Immature natural killer cell (primary cell): ENCODE data around the gene SYNJ1. TPM values are rescaled to one million over a fixed set of nuclear protein-coding genes. Genes with fewer than 3 reads are reported as not detected.
A peak's percentile ranks its signal among the peaks of the same experiment; 100 is the strongest.

Experiments used
- DNase-seq, 3 donors: peaks; one replicate each; pipeline ENCODE4 v3.0.0; 2022; ENCODE audit warnings: mixed read lengths in 1 of 3
- H3K27ac Mint-ChIP-seq, 6 donors: one replicate each; pipeline ENCODE4 v1.8.0; 2020; ENCODE audit warnings: mixed read lengths in 6 of 6, mild to moderate bottlenecking in 5 of 6, inconsistent platforms in 4 of 6, moderate library complexity in 3 of 6
- H3K27me3 Mint-ChIP-seq, 3 donors: one replicate each; pipeline ENCODE4 v1.8.0; 2020 to 2021; ENCODE audit warnings: low read depth in 3 of 3, mild to moderate bottlenecking in 3 of 3, mixed read lengths in 3 of 3, moderate library complexity in 3 of 3, inconsistent platforms in 1 of 3
- H3K36me3 Mint-ChIP-seq, 3 donors: one replicate each; pipeline ENCODE4 v1.8.0; 2020; ENCODE audit warnings: mixed read lengths in 3 of 3, inconsistent platforms in 2 of 3, mild to moderate bottlenecking in 2 of 3
- H3K4me1 Mint-ChIP-seq, 2 donors: one replicate each; pipeline ENCODE4 v1.8.0; 2020; ENCODE audit warnings: inconsistent platforms in 2 of 2, mild to moderate bottlenecking in 2 of 2, mixed read lengths in 2 of 2, moderate library complexity in 1 of 2
- H3K4me3 Mint-ChIP-seq, 5 donors: one replicate each; pipeline ENCODE4 v1.8.0; 2020; ENCODE audit warnings: mild to moderate bottlenecking in 5 of 5, mixed read lengths in 5 of 5, inconsistent platforms in 3 of 5, moderate library complexity in 3 of 5
- H3K9me3 Mint-ChIP-seq, 6 donors: one replicate each; pipeline ENCODE4 v1.8.0; 2020; ENCODE audit warnings: mild to moderate bottlenecking in 6 of 6, mixed read lengths in 6 of 6, inconsistent platforms in 4 of 6, moderate library complexity in 3 of 6
- polyA plus RNA-seq, 3 donors: library from polyadenylated mRNA; unstranded; fragments of 300-500 nt; fragmentation: Illumina TruSeq; gene quantifications; one replicate each; pipeline ENCODE4 v1.2.3, GENCODE V29; 2021

Gene SYNJ1
- polyA plus RNA-seq, 3 donors from 2014 or later: 0.05 to 7.9 (median 2.1) TPM

GRCh38 chr21:32726839-32727686 lies 750 bp downstream of the SYNJ1 start:
- Mint-ChIP-seq H3K27ac (peak overlapping the region; percentile 88 to 98 (median 96)), H3K36me3 (peaks cover 0 to 8% (median 3%) of the 10 kb centered on the region in 3 donors), H3K4me3 (peak overlapping the region; percentile 93 to 98 (median 95)), H3K9me3 (no peaks in the 10 kb centered on the region), H3K4me1 (peaks cover 24 to 44% of the 10 kb centered on the region in 2 donors), H3K27me3 (peaks cover 9 to 19% (median 17%) of the 10 kb centered on the region in 3 donors)
- peak in 2 of 3 donors; percentile 10 to 13 for DNase-seq

- no peak overlapping the region for H3K27ac Mint-ChIP-seq
- no peaks in the 10 kb centered on the region for H3K9me3 Mint-ChIP-seq
- H3K4me1 Mint-ChIP-seq: peaks cover 12 to 36% of the 10 kb centered on the region in 2 donors
- H3K27me3 Mint-ChIP-seq: peaks cover 0 to 2% (median 0%) of the 10 kb centered on the region in 3 donors
- H3K4me3 Mint-ChIP-seq: no peak overlapping the region
- DNase-seq: no peak
- H3K36me3 Mint-ChIP-seq: peaks cover 8 to 22% (median 12%) of the 10 kb centered on the region in 3 donors
Observed at GRCh38 chr21:32719085-32719484, 8.7 kb downstream of the SYNJ1 start.

DNA sequence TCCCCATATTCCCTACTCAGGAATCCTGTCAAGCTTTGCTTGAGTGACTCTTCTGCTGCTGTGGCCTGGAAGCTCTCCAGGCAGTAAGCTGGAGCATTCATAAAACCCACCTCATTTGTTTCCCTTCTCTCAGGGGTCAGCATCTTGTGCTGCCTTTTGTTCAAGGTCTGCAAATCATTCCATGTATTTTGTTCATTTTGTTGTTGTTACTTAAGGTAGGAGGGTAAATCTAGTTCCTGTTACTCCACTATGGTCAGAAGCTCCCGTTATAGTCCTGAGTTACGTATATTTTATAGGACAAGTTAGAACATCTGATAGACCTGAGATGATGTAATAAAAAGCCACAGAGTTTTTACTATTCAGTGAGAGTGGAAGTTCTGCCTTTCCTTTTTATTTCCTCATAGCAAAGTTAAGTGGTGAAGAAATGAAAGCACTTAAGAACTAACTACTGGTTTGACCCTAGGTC lies 9.9 kb downstream of the SYNJ1 start:
- Mint-ChIP-seq H3K9me3 (no peaks in the 10 kb centered on the region), H3K4me1 (peaks cover 11 to 29% of the 10 kb centered on the region in 2 donors), H3K36me3 (peaks cover 8 to 15% (median 12%) of the 10 kb centered on the region in 3 donors), H3K27ac (no peak overlapping the region), H3K4me3 (no peak overlapping the region), H3K27me3 (peaks cover 0 to 2% (median 0%) of the 10 kb centered on the region in 3 donors)
- no peak for DNase-seq

DNA sequence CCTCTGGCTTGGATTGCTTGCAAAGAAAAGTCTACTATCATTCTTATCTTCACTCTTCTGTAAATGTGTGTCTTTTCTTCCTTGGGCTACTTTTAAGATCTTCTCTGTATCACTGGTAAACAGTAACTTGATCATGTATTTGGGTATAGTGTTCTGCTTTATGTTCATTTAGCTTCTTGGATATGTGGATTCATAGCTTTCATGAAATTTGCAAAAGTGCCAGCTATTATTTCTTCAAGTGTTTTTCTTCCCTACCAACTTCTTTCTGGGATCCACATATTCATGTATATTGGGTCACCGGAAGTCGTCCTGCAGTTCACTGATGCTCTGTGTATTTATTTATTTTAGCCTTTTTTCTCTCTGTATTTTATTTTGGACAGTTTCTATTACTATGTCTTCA lies 11.3 kb downstream of the SYNJ1 start:
- H3K27ac Mint-ChIP-seq: no peak overlapping the region
- peaks cover 8 to 15% (median 8%) of the 10 kb centered on the region in 3 donors for H3K36me3 Mint-ChIP-seq
- DNase-seq: no peak
- H3K27me3 Mint-ChIP-seq: peaks cover 0 to 2% (median 0%) of the 10 kb centered on the region in 3 donors
- no peak overlapping the region for H3K4me3 Mint-ChIP-seq
- peaks cover 23 to 43% of the 10 kb centered on the region in 2 donors for H3K4me1 Mint-ChIP-seq
- H3K9me3 Mint-ChIP-seq: no peaks in the 10 kb centered on the region

GRCh38 chr21:32713726-32714125 lies 14.1 kb downstream of the SYNJ1 start:
- no peaks in the 10 kb centered on the region for H3K27me3 Mint-ChIP-seq
- no peak overlapping the region for H3K4me3 Mint-ChIP-seq
- peaks cover 26 to 35% of the 10 kb centered on the region in 2 donors for H3K4me1 Mint-ChIP-seq
- DNase-seq: no peak
- H3K27ac Mint-ChIP-seq: no peak overlapping the region
- no peaks in the 10 kb centered on the region for H3K9me3 Mint-ChIP-seq
- peaks cover 0 to 5% (median 4%) of the 10 kb centered on the region in 3 donors for H3K36me3 Mint-ChIP-seq

GRCh38 chr21:32712641-32713040 lies 15.2 kb downstream of the SYNJ1 start:
- no peak overlapping the region for H3K27ac Mint-ChIP-seq
- no peak overlapping the region for H3K4me3 Mint-ChIP-seq
- H3K27me3 Mint-ChIP-seq: no peaks in the 10 kb centered on the region

DNA sequence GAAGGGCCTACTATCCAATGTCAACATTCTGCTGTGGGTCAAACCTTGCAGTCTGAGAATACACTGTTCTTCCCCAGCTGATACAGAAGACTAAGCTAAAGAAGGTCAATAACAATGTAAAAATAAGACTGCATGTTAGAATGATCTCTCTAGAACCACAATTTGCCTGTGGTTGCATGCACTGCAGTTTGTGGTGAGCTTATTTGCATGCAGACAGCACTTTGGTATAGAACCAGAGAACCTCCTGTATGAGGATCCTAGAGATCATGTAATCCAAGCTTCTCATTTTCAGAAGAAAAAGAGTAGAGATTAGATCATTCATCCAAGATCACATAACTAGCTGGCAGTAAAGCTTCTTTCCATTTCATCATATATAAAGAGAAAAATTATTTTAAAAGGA lies 15.8 kb downstream of the SYNJ1 start:
- Mint-ChIP-seq H3K27ac (peak overlapping the region in 3 of 6 donors; percentile 17 to 54 (median 53)), H3K4me3 (no peak overlapping the region)
- peak in 1 of 3 donors; percentile 16 for DNase-seq

More at GRCh38 chr21:32712641-32713040, 15.2 kb downstream of the SYNJ1 start:
- Mint-ChIP-seq H3K9me3 (no peaks in the 10 kb centered on the region), H3K4me1 (peaks cover 27 to 35% of the 10 kb centered on the region in 2 donors), H3K36me3 (peaks cover 0 to 4% (median 3%) of the 10 kb centered on the region in 3 donors)
- DNase-seq: no peak

DNA sequence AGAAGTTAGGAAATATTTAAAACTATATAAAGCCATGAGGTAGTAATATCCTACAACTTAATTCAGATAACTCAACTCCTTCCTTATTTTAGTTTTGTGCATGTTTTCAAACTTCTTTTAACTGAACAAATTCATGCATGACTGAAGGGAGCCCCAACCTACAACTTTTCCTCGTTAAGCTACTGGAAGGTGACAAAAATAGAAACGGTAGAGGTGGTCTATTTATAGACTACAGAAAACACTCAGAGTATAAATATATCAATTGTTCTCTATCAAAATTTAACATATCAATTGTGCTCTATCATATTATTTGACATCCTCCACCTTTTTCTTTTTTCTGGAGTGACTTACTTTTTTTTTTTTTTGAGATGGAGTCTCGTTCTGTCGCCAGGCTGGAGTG lies 16.8 kb downstream of the SYNJ1 start:
- Mint-ChIP-seq H3K36me3 (peaks cover 0 to 3% (median 0%) of the 10 kb centered on the region in 3 donors), H3K4me1 (peaks cover 26 to 37% of the 10 kb centered on the region in 2 donors), H3K9me3 (no peaks in the 10 kb centered on the region), H3K27ac (no peak overlapping the region), H3K27me3 (no peaks in the 10 kb centered on the region), H3K4me3 (no peak overlapping the region)
- DNase-seq: no peak

More for the DNA sequence above, 15.8 kb downstream of the SYNJ1 start:
- Mint-ChIP-seq H3K4me1 (peaks cover 27 to 37% of the 10 kb centered on the region in 2 donors), H3K36me3 (peaks cover 0 to 4% (median 3%) of the 10 kb centered on the region in 3 donors), H3K9me3 (no peaks in the 10 kb centered on the region), H3K27me3 (no peaks in the 10 kb centered on the region)

GRCh38 chr21:32710069-32710784 lies 17.6 kb downstream of the SYNJ1 start:
- no peaks in the 10 kb centered on the region for H3K27me3 Mint-ChIP-seq

GRCh38 chr21:32708069-32708468 lies 19.7 kb downstream of the SYNJ1 start:
- peaks cover 0 to 9% (median 0%) of the 10 kb centered on the region in 3 donors for H3K36me3 Mint-ChIP-seq
- H3K4me1 Mint-ChIP-seq: peaks cover 18 to 37% of the 10 kb centered on the region in 2 donors
- no peaks in the 10 kb centered on the region for H3K9me3 Mint-ChIP-seq
- DNase-seq: no peak
- H3K27me3 Mint-ChIP-seq: peaks cover 0 to 2% (median 0%) of the 10 kb centered on the region in 3 donors
- peak overlapping the region in 1 of 6 donors; percentile 18 for H3K27ac Mint-ChIP-seq
- no peak overlapping the region for H3K4me3 Mint-ChIP-seq

More at GRCh38 chr21:32710069-32710784, 17.6 kb downstream of the SYNJ1 start:
- Mint-ChIP-seq H3K36me3 (peaks cover 0 to 3% (median 0%) of the 10 kb centered on the region in 3 donors), H3K4me1 (peaks cover 26 to 40% of the 10 kb centered on the region in 2 donors), H3K4me3 (no peak overlapping the region), H3K27ac (no peak overlapping the region), H3K9me3 (no peaks in the 10 kb centered on the region)
- no peak for DNase-seq

GRCh38 chr21:32705901-32706300 lies 21.9 kb downstream of the SYNJ1 start:
- Mint-ChIP-seq H3K36me3 (peaks cover 0 to 9% (median 0%) of the 10 kb centered on the region in 3 donors), H3K4me3 (no peak overlapping the region), H3K9me3 (no peaks in the 10 kb centered on the region), H3K27me3 (peaks cover 0 to 2% (median 0%) of the 10 kb centered on the region in 3 donors), H3K27ac (no peak overlapping the region), H3K4me1 (peaks cover 3 to 28% of the 10 kb centered on the region in 2 donors)
- DNase-seq: no peak

- no peak overlapping the region for H3K27ac Mint-ChIP-seq
Observed at GRCh38 chr21:32705139-32705538, 22.7 kb downstream of the SYNJ1 start.

DNA sequence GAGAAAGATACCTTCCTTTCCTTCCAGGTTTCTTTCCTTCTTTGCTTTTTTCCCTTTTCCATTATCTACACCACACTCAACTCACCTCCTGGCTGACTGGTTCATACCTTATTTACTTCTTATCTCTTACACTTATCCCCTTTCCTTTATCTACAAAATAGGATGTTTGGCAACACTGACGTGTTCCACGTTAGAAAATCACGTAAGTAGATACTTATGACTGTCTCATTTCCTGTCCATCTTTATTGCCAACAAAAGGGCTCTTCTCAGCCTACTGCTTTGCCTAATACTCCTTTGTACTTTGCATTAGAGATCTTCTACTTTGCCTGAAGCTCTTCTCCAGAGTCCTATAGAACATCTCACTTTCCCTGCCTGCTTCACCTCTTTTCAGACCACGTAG lies 25.1 kb downstream of the SYNJ1 start:
- H3K27me3 Mint-ChIP-seq: peaks cover 0 to 2% (median 0%) of the 10 kb centered on the region in 3 donors
- no peak for DNase-seq
- H3K9me3 Mint-ChIP-seq: no peaks in the 10 kb centered on the region
- no peak overlapping the region for H3K27ac Mint-ChIP-seq
- no peak overlapping the region for H3K4me3 Mint-ChIP-seq
- peaks cover 3 to 41% of the 10 kb centered on the region in 2 donors for H3K4me1 Mint-ChIP-seq
- H3K36me3 Mint-ChIP-seq: peaks cover 3 to 23% (median 5%) of the 10 kb centered on the region in 3 donors

More at GRCh38 chr21:32705139-32705538, 22.7 kb downstream of the SYNJ1 start:
- Mint-ChIP-seq H3K4me3 (no peak overlapping the region), H3K9me3 (no peaks in the 10 kb centered on the region), H3K36me3 (peaks cover 0 to 9% (median 0%) of the 10 kb centered on the region in 3 donors), H3K27me3 (peaks cover 0 to 2% (median 0%) of the 10 kb centered on the region in 3 donors), H3K4me1 (peaks cover 3 to 28% of the 10 kb centered on the region in 2 donors)
- no peak for DNase-seq
